IMR-90 (cell line): ENCODE data around the gene MYOM1. TPM values are rescaled to one million over a fixed set of nuclear protein-coding genes. Genes with fewer than 3 reads are reported as not detected.

Source experiments
- ATAC-seq: fragments of 200-7000 bp; cut with Tn5 transposase; 2 replicates; pipeline ENCODE4 v1.9.1; 2020; ENCODE audit warnings: low read depth, mild to moderate bottlenecking, moderate library complexity
- BruUV-seq: library from RNA; stranded (reverse); fragments of 400-500 nt; replicated peaks from 2 replicates; lab custom pipeline; 2021; lab: Mats Ljungman, UMichigan
- CTCF ChIA-PET: fragments of 300-600 bp; formaldehyde crosslinking; extraction: SDS; loops from one replicate; lab custom pipeline; 2021; ENCODE audit warnings: antibody characterized with exemption; lab: Yijun Ruan, JAX
- POLR2A ChIA-PET: fragments of 300-600 bp; sonication (Branson Sonifier 250); formaldehyde crosslinking; loops from one replicate; lab custom pipeline; 2022; ENCODE audit warnings: antibody characterized with exemption; ENCODE audit not compliant: unreplicated experiment; lab: Charles Lee
- DNase-seq: peaks from one replicate; pipeline ENCODE4 v3.0.0; 2013
- H2AFZ ChIP-seq: replicated peaks from 2 replicates; pipeline ENCODE3; 2013; ENCODE audit warnings: low read length, mild to moderate bottlenecking; ENCODE audit not compliant: poor library complexity
- H2AK5ac ChIP-seq: 2 replicates; pipeline ENCODE4 v1.6.1; 2013; ENCODE audit warnings: low read depth, low read length, inconsistent platforms
- H2AK9ac ChIP-seq: replicated peaks from 2 replicates; pipeline ENCODE3; 2013; ENCODE audit warnings: mild to moderate bottlenecking, low read depth, low read length, moderate library complexity; ENCODE audit not compliant: poor library complexity
- H2BK120ac ChIP-seq: 2 replicates; pipeline ENCODE4 v1.6.1; 2013; ENCODE audit warnings: low read depth, low read length, inconsistent platforms
- H2BK15ac ChIP-seq: 3 replicates; pipeline ENCODE4 v1.6.1; 2013; ENCODE audit warnings: low read depth, low read length, inconsistent platforms
- H2BK20ac ChIP-seq: 2 replicates; pipeline ENCODE4 v1.6.1; 2013; ENCODE audit warnings: low read depth, mild to moderate bottlenecking, inconsistent platforms, low read length, moderate library complexity
- H2BK5ac ChIP-seq: 2 replicates; pipeline ENCODE4 v1.6.1; 2013; ENCODE audit warnings: mild to moderate bottlenecking, low read depth, low read length, inconsistent platforms; ENCODE audit not compliant: poor library complexity, severe bottlenecking
- H3K14ac ChIP-seq: replicated peaks from 2 replicates; pipeline ENCODE4 v1.6.1; 2013; ENCODE audit warnings: low read depth, low read length, inconsistent platforms
- H3K18ac ChIP-seq: 2 replicates; pipeline ENCODE4 v1.6.1; 2013; ENCODE audit warnings: low read depth, low read length, control low read depth
- H3K23ac ChIP-seq: 2 replicates; pipeline ENCODE4 v1.6.1; 2013; ENCODE audit warnings: low read depth, low read length, inconsistent platforms
- H3K27ac ChIP-seq: 2 replicates; pipeline ENCODE4 v1.5.1; 2013; ENCODE audit warnings: mild to moderate bottlenecking, control low read depth, low read length; ENCODE audit not compliant: insufficient read depth
- H3K27me3 ChIP-seq: 2 replicates; pipeline ENCODE4 v1.6.1; 2013; ENCODE audit warnings: low read length; ENCODE audit not compliant: control insufficient read depth, insufficient read depth
- H3K36me3 ChIP-seq: 2 replicates; pipeline ENCODE4 v1.6.1; 2013; ENCODE audit warnings: low read length, mixed read lengths; ENCODE audit not compliant: control insufficient read depth, insufficient read depth
- H3K4ac ChIP-seq: 2 replicates; pipeline ENCODE4 v1.6.1; 2013; ENCODE audit warnings: low read depth, low read length, inconsistent platforms
- H3K4me1 ChIP-seq: 2 replicates; pipeline ENCODE4 v1.6.1; 2013; ENCODE audit warnings: low read length, mixed read lengths; ENCODE audit not compliant: control insufficient read depth, insufficient read depth
- H3K4me2 ChIP-seq: 2 replicates; pipeline ENCODE4 v1.6.1; 2013; ENCODE audit warnings: low read depth, mild to moderate bottlenecking, control low read depth, low read length, moderate library complexity
- H3K4me3 ChIP-seq: 2 replicates; pipeline ENCODE4 v1.5.1; 2013; ENCODE audit warnings: low read depth, mild to moderate bottlenecking, control low read depth, low read length, moderate library complexity; ENCODE audit not compliant: insufficient read depth
- H3K56ac ChIP-seq: 2 replicates; pipeline ENCODE4 v1.6.1; 2013; ENCODE audit warnings: low read length, inconsistent platforms; ENCODE audit not compliant: insufficient read depth; ENCODE audit errors: extremely low read depth
- H3K79me1 ChIP-seq, 2 experiments: 2 replicates each; pipeline ENCODE4 v1.6.1; 2013; ENCODE audit warnings: low read length in 2 of 2, inconsistent platforms in 1 of 2, low read depth in 1 of 2
- H3K9ac ChIP-seq: 2 replicates; pipeline ENCODE4 v1.6.1; 2013; ENCODE audit warnings: low read depth, low read length, control low read depth
- H3K9me1 ChIP-seq: 2 replicates; pipeline ENCODE4 v1.6.1; 2013; ENCODE audit warnings: low read length, inconsistent platforms; ENCODE audit not compliant: insufficient read depth
- H3K9me3 ChIP-seq: 2 replicates; pipeline ENCODE4 v1.6.1; 2013; ENCODE audit warnings: low read length; ENCODE audit not compliant: control insufficient read depth, insufficient read depth
- H4K20me1 ChIP-seq: 2 replicates; pipeline ENCODE4 v1.6.1; 2013; ENCODE audit warnings: low read length, inconsistent platforms; ENCODE audit not compliant: insufficient read depth
- H4K5ac ChIP-seq: 2 replicates; pipeline ENCODE4 v1.6.1; 2013; ENCODE audit warnings: mild to moderate bottlenecking, low read depth, low read length, control low read depth
- H4K8ac ChIP-seq, 2 experiments: 2 replicates each; pipeline ENCODE4 v1.6.1; 2013; ENCODE audit warnings: low read depth in 2 of 2, low read length in 2 of 2, control low read depth in 1 of 2, inconsistent platforms in 1 of 2
- H4K91ac ChIP-seq: 2 replicates; pipeline ENCODE4 v1.6.1; 2013; ENCODE audit warnings: low read depth, low read length, inconsistent platforms; ENCODE audit not compliant: insufficient read depth
- FOS ChIP-seq: fragments of 150-350 bp; IDR thresholded peaks from 2 replicates; pipeline ENCODE4 v1.6.1; 2016; ENCODE audit warnings: low read depth, low read length
- MAZ ChIP-seq: IDR thresholded peaks from 2 replicates; pipeline ENCODE4 v1.6.1; 2012; ENCODE audit warnings: low read depth, mild to moderate bottlenecking, low read length, improper control_type of control experiment, moderate library complexity, borderline replicate concordance
- RAD21 ChIP-seq: IDR thresholded peaks from 2 replicates; pipeline ENCODE4 v1.6.1; 2012; ENCODE audit warnings: low read length, improper control_type of control experiment
- SMC3 ChIP-seq: fragments of 150-350 bp; IDR thresholded peaks from 2 replicates; pipeline ENCODE4 v1.6.1; 2016; ENCODE audit warnings: low read depth, mild to moderate bottlenecking, antibody characterized with exemption, low read length, moderate library complexity
- WGBS, 2 experiments: methylation state at CpG; one replicate each; pipeline versions ENCODE4 v1.1.5 to v1.1.7; 2013; ENCODE audit warnings: missing lambda C conversion rate in 2 of 2; ENCODE audit not compliant: insufficient read length in 1 of 2; ENCODE audit errors: extremely low coverage in 2 of 2; 5-methylcytosine and 5-hydroxymethylcytosine counted together
- dilution Hi-C: fragments of 300-500 bp; cut with HindIII; formaldehyde crosslinking; loops from one replicate; pipeline ENCODE4 v1.14.3; 2018; ENCODE audit warnings: low sequenced_read_pairs; ENCODE audit not compliant: unreplicated experiment
- in situ Hi-C: fragments of 300-500 bp; cut with MboI; formaldehyde crosslinking; loops from 3 replicates; pipeline ENCODE4 v1.14.3; 2019; ENCODE audit warnings: low sequenced_read_pairs, inconsistent platforms, mixed read lengths
- intact Hi-C: fragments of 100-400 bp; cut with micrococcal nuclease; formaldehyde crosslinking; loops from 2 replicates; pipeline ENCODE4 v1.10.0; 2022
- polyA plus RNA-seq, 3 experiments: library from polyadenylated mRNA; depleted of rRNA; stranded (reverse); fragments of >200 nt; gene quantifications; 2 replicates each; pipeline ENCODE4 v1.2.3, GENCODE V29; 2012; ENCODE audit warnings: low replicate concordance in 1 of 3
- total RNA-seq: library from RNA; depleted of rRNA; stranded (reverse); fragments of >200 nt; gene quantifications from 2 replicates; pipeline ENCODE4 v1.2.3, GENCODE V29; 2012

Gene MYOM1
- total and polyA plus RNA-seq, 2 of the 4 experiments (the other 2 are of a cell fraction) = under 0.01 to 0.10 TPM

GRCh38 chr18:3175195-3175758 is 44.5 kb downstream of the MYOM1 start:
- ATAC-seq (no peak; the same call in 1 of the 2 replicates), DNase-seq (peak; percentile 11)
- Histone ChIP-seq H3K4me3 (no peak overlapping the region), H3K4ac (no peak overlapping the region), H3K23ac (no peak overlapping the region), H3K9ac (no peak overlapping the region), H2BK20ac (no peak overlapping the region), H3K9me3 (no peaks in the 10 kb centered on the region), H4K5ac (no peak overlapping the region), H4K91ac (no peak overlapping the region), H2BK5ac (no peak overlapping the region), H3K27ac (no peak overlapping the region), H3K56ac (no peak overlapping the region), H3K4me2 (peak overlapping the region; percentile 80), H2BK120ac (no peak overlapping the region), H4K8ac (no peak overlapping the region), H3K18ac (no peak overlapping the region), H3K79me1 (no peaks in the 10 kb centered on the region), H2AK5ac (no peak overlapping the region), H3K9me1 (no peaks in the 10 kb centered on the region; the same call in 1 of the 2 replicates), H4K20me1 (no peaks in the 10 kb centered on the region), H2AK9ac (no peak overlapping the region), H2AFZ (no peak overlapping the region), H3K36me3 (no peaks in the 10 kb centered on the region), H2BK15ac (no peak overlapping the region), H3K4me1 (peaks cover 12% of the 10 kb centered on the region), H3K27me3 (peaks cover 7% of the 10 kb centered on the region), H3K14ac (no peak overlapping the region)
- TF ChIP-seq FOS (no peak), SMC3 (no peak), MAZ (no peak), RAD21 (no peak)
- POLR2A ChIA-PET = interaction anchor here (0.5 kb wide), 1 partner anchor 850 kb away, joined by 4 read pairs; no protein-coding TSS in a partner anchor
- no TSS peak for BruUV-seq
- CTCF ChIA-PET = no interaction called here
- intact Hi-C loops (no loop called here), dilution Hi-C loops (no loop called here), in situ Hi-C loops (no loop called here)
- no CpG with 5 or more reads among the region's 2 CpGs for WGBS, 2 experiments
